GM18868 (cell line): Measurements from ENCODE around the gene TBL1X.

Source experiments
- ATAC-seq: cut with Tn5 transposase; IDR thresholded peaks from one replicate; pipeline ENCODE4 v1.9.1; 2021; ENCODE audit warnings: mild to moderate bottlenecking, moderate library complexity; ENCODE audit not compliant: unreplicated experiment

TBL1X gene

DNA sequence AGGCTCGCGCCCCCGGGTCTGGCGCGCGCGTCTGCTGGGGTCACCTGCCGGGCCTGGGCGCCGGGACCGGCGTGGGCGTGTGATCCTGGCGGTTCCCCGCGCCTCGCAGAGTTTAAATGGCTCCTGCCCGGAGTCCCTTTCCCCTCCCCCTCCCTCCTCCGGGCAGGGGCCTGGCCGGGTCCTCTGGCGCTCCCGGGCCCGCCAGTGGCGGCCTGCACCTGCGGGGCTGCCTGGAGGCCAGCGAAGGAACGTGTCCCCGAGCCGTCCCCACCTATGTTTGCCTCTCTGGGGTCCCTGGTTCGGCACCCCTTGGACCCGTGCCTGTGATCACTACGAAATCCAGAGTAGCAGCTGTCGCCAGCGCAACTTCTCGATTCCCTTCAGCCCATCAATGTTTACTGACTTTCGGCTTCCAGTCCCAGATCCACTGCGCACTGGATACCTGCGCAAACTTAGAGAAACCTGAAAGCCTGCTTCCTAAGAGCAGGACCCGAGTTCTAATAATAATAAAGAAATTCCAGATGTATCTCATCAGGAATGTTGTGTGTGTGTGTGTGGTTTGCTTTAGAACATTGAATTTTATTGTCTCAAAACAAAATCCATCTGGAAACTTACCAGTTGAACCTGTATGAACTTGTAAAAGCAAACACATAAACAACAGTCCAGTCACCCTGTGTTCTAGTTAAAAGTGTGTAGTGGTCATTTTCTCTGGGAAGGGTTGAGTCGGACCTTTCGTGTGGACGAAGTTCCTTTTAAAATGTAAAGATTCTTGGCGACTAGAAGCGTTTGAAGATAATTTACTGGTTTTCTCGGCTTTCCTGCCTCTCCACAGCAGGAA, 322.2 kb downstream of the TBL1X start:
- no peak for ATAC-seq

DNA sequence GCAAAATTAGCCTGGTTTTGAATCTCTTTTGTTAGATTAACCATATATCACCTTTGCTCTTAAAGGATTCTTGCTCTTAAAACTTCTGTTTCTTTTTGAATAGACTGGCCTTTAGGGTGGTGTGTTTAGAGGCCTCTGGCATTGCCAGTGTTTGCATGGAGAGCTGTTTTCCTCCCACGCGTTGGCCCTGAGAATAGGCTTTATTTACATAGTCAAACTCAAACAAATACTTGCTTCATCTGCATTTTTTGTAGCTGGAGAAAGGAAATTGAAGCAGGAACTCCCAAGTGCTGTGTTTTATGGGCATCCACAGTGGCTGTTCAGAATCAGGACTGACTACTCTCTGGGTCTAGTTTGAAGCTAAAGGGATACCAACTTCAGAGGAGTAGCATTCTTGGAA, 324.1 kb downstream of the TBL1X start:
- no peak for ATAC-seq

DNA sequence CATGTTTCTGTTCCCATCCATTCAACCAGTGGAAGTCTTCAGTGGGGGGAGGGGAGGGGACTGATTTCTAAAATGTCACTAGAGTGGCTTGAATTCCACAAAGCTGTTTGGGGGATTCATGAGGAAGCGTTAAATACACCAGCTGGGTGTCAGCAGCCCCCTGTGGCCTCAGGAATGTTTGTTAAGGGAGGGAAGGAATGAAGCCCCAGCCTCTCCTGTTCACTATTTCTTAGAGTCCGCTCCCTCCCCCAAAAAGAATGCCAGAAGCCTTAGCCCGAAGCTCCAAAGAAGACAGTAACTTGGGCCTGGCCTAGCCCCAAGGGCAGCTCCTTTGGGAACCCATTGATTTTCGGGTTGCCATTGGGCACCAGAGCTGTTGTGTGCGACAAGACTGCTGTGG, 324.7 kb downstream of the TBL1X start:
- ATAC-seq: no peak
